Erythroblast (primary cell): ENCODE measurements around the gene THAP7.
"Not testable (repeated sequence)": the region's sequence is repeated elsewhere in the genome, so short reads cannot be mapped to it uniquely, and the experiment has no call there.

Source experiments
- DNase-seq, 2 experiments: peaks; one replicate each; lab custom pipeline; 2025; lab: John Stamatoyannopoulos, UW
- GATA1 ChIP-seq: IDR thresholded peaks from 2 replicates; pipeline ENCODE4 v1.6.1; 2011; ENCODE audit warnings: low read depth, mild to moderate bottlenecking, control low read depth, low read length, moderate library complexity
- POLR2A ChIP-seq: IDR thresholded peaks from 2 replicates; pipeline ENCODE4 v1.6.1; 2011; ENCODE audit warnings: mild to moderate bottlenecking, low read length

THAP7 gene

GRCh38 chr22:21012446-21013407 is 10.8 kb upstream of the THAP7 start:
- DNase-seq, result no peak
- TF ChIP-seq POLR2A (no peak), GATA1 (no peak)

- no peak for DNase-seq
- TF ChIP-seq GATA1 (no peak), POLR2A (no peak)
Observed at GRCh38 chr22:21010426-21011113, 8.7 kb upstream of the THAP7 start.

GRCh38 chr22:21009638-21010425 is 7.9 kb upstream of the THAP7 start:
- no peak for TF ChIP-seq GATA1
- no peak for TF ChIP-seq POLR2A
- DNase-seq, result peak; percentile 63 to 65

GRCh38 chr22:21009208-21009607 is 7.3 kb upstream of the THAP7 start:
- not testable (repeated sequence) for DNase-seq

- DNase-seq, result peak; percentile 15 to 18
Observed at GRCh38 chr22:21003782-21004181, 1.9 kb upstream of the THAP7 start.

GRCh38 chr22:21000987-21001600 is 824 bp downstream of the THAP7 start:
- no peak for TF ChIP-seq POLR2A
- TF ChIP-seq GATA1, result no peak

More at GRCh38 chr22:21003782-21004181, 1.9 kb upstream of the THAP7 start:
- TF ChIP-seq POLR2A (no peak), GATA1 (no peak)

GRCh38 chr22:21000207-21000986 is 1.5 kb downstream of the THAP7 start:
- TF ChIP-seq POLR2A (no peak), GATA1 (no peak)
- no peak for DNase-seq

More at GRCh38 chr22:21000987-21001600, 824 bp downstream of the THAP7 start:
- DNase-seq, result peak in 1 of 2 experiments; percentile 58

- TF ChIP-seq POLR2A (no peak), GATA1 (no peak)
- DNase-seq, result no peak
Observed at GRCh38 chr22:20999350-21000206, 2.3 kb downstream of the THAP7 start.

- no peak for TF ChIP-seq GATA1
- no peak for TF ChIP-seq POLR2A
- no peak for DNase-seq
Observed at GRCh38 chr22:20998411-20999336, 3.2 kb downstream of the THAP7 start.

GRCh38 chr22:20997536-20998257 is 4.2 kb downstream of the THAP7 start:
- no peak for DNase-seq
- TF ChIP-seq POLR2A (peak; percentile 18), GATA1 (no peak)
